Osteoblast (primary cell): ENCODE data around the gene CDV3. TPM values are rescaled to one million over a fixed set of nuclear protein-coding genes. Genes with fewer than 3 reads are reported as not detected.
"Not testable (repeated sequence)": the region's sequence is repeated elsewhere in the genome, so short reads cannot be mapped to it uniquely, and the experiment has no call there.

Source experiments
- DNase-seq: peaks from one replicate; pipeline ENCODE4 v3.0.0; 2011; ENCODE audit warnings: low spot score, mixed read lengths; ENCODE audit not compliant: insufficient read length; ENCODE audit errors: missing footprints
- H2AFZ ChIP-seq: 2 replicates; pipeline ENCODE4 v1.6.0; 2011; ENCODE audit warnings: mild to moderate bottlenecking, low read length
- H3K27ac ChIP-seq: 2 replicates; pipeline ENCODE4 v1.5.1; 2011; ENCODE audit warnings: mild to moderate bottlenecking, low read depth, low read length, moderate library complexity
- H3K27me3 ChIP-seq: 2 replicates; pipeline ENCODE4 v1.6.0; 2012; ENCODE audit warnings: mild to moderate bottlenecking, control low read depth, inconsistent platforms, low read length, moderate library complexity; ENCODE audit not compliant: insufficient read depth
- H3K36me3 ChIP-seq: 2 replicates; pipeline ENCODE4 v1.5.1; 2011; ENCODE audit warnings: mild to moderate bottlenecking, low read length, control low read depth, moderate library complexity; ENCODE audit not compliant: insufficient read depth
- H3K4me1 ChIP-seq: 2 replicates; pipeline ENCODE4 v1.5.1; 2011; ENCODE audit warnings: mild to moderate bottlenecking, low read length, control low read depth, moderate library complexity; ENCODE audit not compliant: insufficient read depth
- H3K4me2 ChIP-seq: 2 replicates; pipeline ENCODE4 v1.6.0; 2011; ENCODE audit warnings: mild to moderate bottlenecking, low read length; ENCODE audit not compliant: insufficient read depth
- H3K4me3 ChIP-seq: fragments of 200-600 bp; sonication (generic); 3 replicates; pipeline ENCODE4 v1.5.1; 2012; ENCODE audit warnings: mild to moderate bottlenecking, low read length, inconsistent platforms; ENCODE audit not compliant: insufficient read depth
- H3K79me2 ChIP-seq: 2 replicates; pipeline ENCODE4 v1.6.0; 2012; ENCODE audit warnings: mild to moderate bottlenecking, low read length, control low read depth, inconsistent platforms; ENCODE audit not compliant: insufficient read depth
- H3K9me3 ChIP-seq: 2 replicates; pipeline ENCODE4 v1.5.1; 2011; ENCODE audit warnings: low read depth, low read length, control low read depth
- H4K20me1 ChIP-seq: 2 replicates; pipeline ENCODE4 v1.6.0; 2012; ENCODE audit warnings: mild to moderate bottlenecking, low read length, control low read depth; ENCODE audit not compliant: insufficient read depth
- CTCF ChIP-seq: IDR thresholded peaks from 2 replicates; pipeline ENCODE4 v1.5.1; 2011; ENCODE audit warnings: mild to moderate bottlenecking, low read depth, low read length, moderate library complexity; ENCODE audit errors: extremely low read depth
- total RNA-seq: library from RNA; depleted of rRNA; stranded (reverse); fragments of >200 nt; gene quantifications from 2 replicates; pipeline ENCODE4 v1.2.3, GENCODE V29; 2012

The CDV3 gene
- total RNA-seq, 1 donor: 166 TPM

GRCh38 chr3:133547432-133548041, 25.9 kb upstream of the CDV3 start:
- Histone ChIP-seq H3K36me3 (no peaks in the 10 kb centered on the region), H3K79me2 (no peaks in the 10 kb centered on the region), H2AFZ (peak overlapping the region; percentile 21), H3K27me3 (no peaks in the 10 kb centered on the region), H3K4me1 (peaks cover 21% of the 10 kb centered on the region), H3K4me2 (peak overlapping the region; percentile 63), H3K9me3 (no peaks in the 10 kb centered on the region), H3K4me3 (peak overlapping the region; percentile 5), H4K20me1 (no peaks in the 10 kb centered on the region), H3K27ac (peak overlapping the region; percentile 60)
- TF ChIP-seq CTCF: no peak
- peak; percentile 90 for DNase-seq

GRCh38 chr3:133548090-133548489, 25.4 kb upstream of the CDV3 start:
- H2AFZ ChIP-seq: no peak overlapping the region
- peak; percentile 78 for DNase-seq
- no peak for TF ChIP-seq CTCF
- peaks cover 21% of the 10 kb centered on the region for H3K4me1 ChIP-seq
- no peaks in the 10 kb centered on the region for H4K20me1 ChIP-seq
- H3K9me3 ChIP-seq: no peaks in the 10 kb centered on the region
- peak overlapping the region; percentile 60 for H3K27ac ChIP-seq
- H3K36me3 ChIP-seq: no peaks in the 10 kb centered on the region
- H3K79me2 ChIP-seq: no peaks in the 10 kb centered on the region
- peak overlapping the region; percentile 63 for H3K4me2 ChIP-seq
- H3K27me3 ChIP-seq: no peaks in the 10 kb centered on the region
- H3K4me3 ChIP-seq: peak overlapping the region; percentile 5

- Histone ChIP-seq H3K27me3 (no peaks in the 10 kb centered on the region), H3K4me2 (no peak overlapping the region), H4K20me1 (no peaks in the 10 kb centered on the region), H3K4me1 (peaks cover 21% of the 10 kb centered on the region), H3K4me3 (no peak overlapping the region), H3K27ac (no peak overlapping the region), H3K79me2 (no peaks in the 10 kb centered on the region), H3K9me3 (no peaks in the 10 kb centered on the region), H3K36me3 (no peaks in the 10 kb centered on the region), H2AFZ (no peak overlapping the region)
- no peak for DNase-seq
- no peak for TF ChIP-seq CTCF
Observed at GRCh38 chr3:133549565-133549964, 23.9 kb upstream of the CDV3 start.

GRCh38 chr3:133551589-133551988, 21.9 kb upstream of the CDV3 start:
- H2AFZ ChIP-seq, H3K27me3 ChIP-seq, H3K4me3 ChIP-seq, DNase-seq, H3K9me3 ChIP-seq, H3K79me2 ChIP-seq, H3K36me3 ChIP-seq, H3K27ac ChIP-seq, H4K20me1 ChIP-seq, H3K4me2 ChIP-seq: not testable (repeated sequence)
- peaks cover 21% of the 10 kb centered on the region for H3K4me1 ChIP-seq
